ENCODE results near the gene PDGFRB. TPM values are rescaled to one million over a fixed set of nuclear protein-coding genes. Genes with fewer than 3 reads are reported as not detected.

Gene PDGFRB
- total RNA-seq, 1 experiment from 2014 or later = 1.8 TPM

- no TSS peak for BruUV-seq (replicated peaks)
Observed at GRCh38 chr5:150106674-150107426, 48.8 kb downstream of the PDGFRB start.

DNA sequence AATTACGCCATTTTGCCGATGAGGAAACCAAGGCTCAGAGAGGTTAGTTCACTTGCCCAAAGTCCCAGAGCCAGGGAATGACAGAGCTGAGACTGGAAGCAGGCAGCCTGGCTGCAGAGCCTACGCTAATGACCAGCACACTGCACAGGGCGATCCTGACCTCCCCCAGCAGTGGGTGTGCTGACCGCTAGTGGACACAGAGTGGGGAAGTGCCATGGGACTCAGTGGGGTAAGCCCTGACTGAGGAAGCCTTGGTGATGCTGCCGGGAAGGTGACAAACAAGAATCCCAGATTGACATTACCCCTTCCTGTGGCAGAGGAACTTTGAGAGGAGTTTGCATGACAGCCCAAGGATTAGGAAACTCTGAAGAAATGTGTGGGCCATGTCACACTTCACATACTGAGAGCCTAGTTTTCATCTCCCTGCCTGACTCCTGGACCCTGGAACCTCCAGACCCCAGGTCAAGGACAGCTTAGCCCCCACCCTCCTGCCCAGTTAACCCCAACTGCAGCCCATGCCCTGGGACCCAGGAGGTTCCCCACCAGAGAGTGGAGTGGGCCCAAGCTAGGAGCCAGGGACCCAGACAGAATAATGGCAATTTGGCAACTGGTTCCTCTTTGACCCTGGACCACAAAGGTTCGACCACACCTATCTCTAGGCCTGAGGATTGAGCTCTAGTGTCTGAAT is 49.6 kb downstream of the PDGFRB start:
- ATAC-seq = no peak
- in situ Hi-C loops (cut with HindIII; ENCODE audit: low pct_unique_long_range_greater_than_20kb, low sequenced_read_pairs) (no loop called here), intact Hi-C loops (cut with micrococcal nuclease; ENCODE audit: unreplicated experiment) (no loop called here)
- no peak for DNase-seq (ENCODE audit: low read depth, low spot score)
- Histone ChIP-seq H3K27ac (ENCODE audit: low read length) (no peak overlapping the region), H3K9me3 (ENCODE audit: control insufficient read depth, insufficient read depth, low read depth, low read length) (no peaks in the 10 kb centered on the region), H3K36me3 (ENCODE audit: control insufficient read depth, insufficient read depth, low read length) (no peaks in the 10 kb centered on the region), H3K4me3 (ENCODE audit: low read depth in 2 of 2, low read length in 2 of 2) (no peak overlapping the region), H3K4me1 (ENCODE audit: control insufficient read depth, insufficient read depth, low read length) (no peaks in the 10 kb centered on the region), H3K27me3 (ENCODE audit: control insufficient read depth, insufficient read depth, low read length) (no peaks in the 10 kb centered on the region)
- ChIA-PET POLR2A (no interaction called here), CTCF (no interaction called here)
- BruUV-seq (replicated peaks) = no TSS peak
- TF ChIP-seq SIN3A (IDR thresholded peaks at IDR 0.05; ENCODE audit: borderline replicate concordance, insufficient read depth, low read depth, low read length) (no peak), POLR2AphosphoS5 (IDR thresholded peaks at IDR 0.05; ENCODE audit: low read depth, low read length) (no peak), REST (IDR thresholded peaks at IDR 0.05; ENCODE audit: insufficient read depth in 1 of 2, low read depth in 2 of 2, low read length in 1 of 2) (no peak), CTCF (IDR thresholded peaks at IDR 0.05) (no peak)

More at GRCh38 chr5:150106674-150107426, 48.8 kb downstream of the PDGFRB start:
- TF ChIP-seq SIN3A (IDR thresholded peaks at IDR 0.05; ENCODE audit: borderline replicate concordance, insufficient read depth, low read depth, low read length) (no peak), POLR2AphosphoS5 (IDR thresholded peaks at IDR 0.05; ENCODE audit: low read depth, low read length) (no peak), CTCF (IDR thresholded peaks at IDR 0.05) (no peak), REST (IDR thresholded peaks at IDR 0.05; ENCODE audit: insufficient read depth in 1 of 2, low read depth in 2 of 2, low read length in 1 of 2) (no peak), TCF7L2 (IDR thresholded peaks at IDR 0.05; ENCODE audit: low read depth, low read length) (no peak)
- H3K27ac ChIP-seq (ENCODE audit: low read length) = no peak overlapping the region
- H3K4me1 ChIP-seq (ENCODE audit: control insufficient read depth, insufficient read depth, low read length) = no peaks in the 10 kb centered on the region
- no peaks in the 10 kb centered on the region for H3K36me3 ChIP-seq (ENCODE audit: control insufficient read depth, insufficient read depth, low read length)
- H3K27me3 ChIP-seq (ENCODE audit: control insufficient read depth, insufficient read depth, low read length) = no peaks in the 10 kb centered on the region
- in situ Hi-C loops (cut with HindIII; ENCODE audit: low pct_unique_long_range_greater_than_20kb, low sequenced_read_pairs) (no loop called here), intact Hi-C loops (cut with micrococcal nuclease; ENCODE audit: unreplicated experiment) (no loop called here)
- no peak for DNase-seq (ENCODE audit: low read depth, low spot score)
- CTCF ChIA-PET = no interaction called here
- POLR2A ChIA-PET = no interaction called here
- no peak for ATAC-seq
- H3K4me3 ChIP-seq (ENCODE audit: low read depth in 2 of 2, low read length in 2 of 2) = no peak overlapping the region
- H3K9me3 ChIP-seq (ENCODE audit: control insufficient read depth, insufficient read depth, low read depth, low read length) = no peaks in the 10 kb centered on the region
